ENCODE data around the gene ULBP1.
"Not testable (repeated sequence)": the region's sequence is repeated elsewhere in the genome, so short reads cannot be mapped to it uniquely, and the experiment has no call there.

ULBP1 gene

GRCh38 chr6:149925253-149925973 is 38.3 kb upstream of the ULBP1 start:
- H3K4me3 ChIP-seq (ENCODE audit: low read depth, low read length), result peak overlapping the region; percentile 57
- CTCF ChIA-PET, result interaction anchor here (1.0 to 2.6 kb wide), 13 partner anchors 10 to 900 kb away, joined by 3 to 62 read pairs (median 7); partner anchors contain the start of gene LATS1
- TF ChIP-seq, protein P1, sequence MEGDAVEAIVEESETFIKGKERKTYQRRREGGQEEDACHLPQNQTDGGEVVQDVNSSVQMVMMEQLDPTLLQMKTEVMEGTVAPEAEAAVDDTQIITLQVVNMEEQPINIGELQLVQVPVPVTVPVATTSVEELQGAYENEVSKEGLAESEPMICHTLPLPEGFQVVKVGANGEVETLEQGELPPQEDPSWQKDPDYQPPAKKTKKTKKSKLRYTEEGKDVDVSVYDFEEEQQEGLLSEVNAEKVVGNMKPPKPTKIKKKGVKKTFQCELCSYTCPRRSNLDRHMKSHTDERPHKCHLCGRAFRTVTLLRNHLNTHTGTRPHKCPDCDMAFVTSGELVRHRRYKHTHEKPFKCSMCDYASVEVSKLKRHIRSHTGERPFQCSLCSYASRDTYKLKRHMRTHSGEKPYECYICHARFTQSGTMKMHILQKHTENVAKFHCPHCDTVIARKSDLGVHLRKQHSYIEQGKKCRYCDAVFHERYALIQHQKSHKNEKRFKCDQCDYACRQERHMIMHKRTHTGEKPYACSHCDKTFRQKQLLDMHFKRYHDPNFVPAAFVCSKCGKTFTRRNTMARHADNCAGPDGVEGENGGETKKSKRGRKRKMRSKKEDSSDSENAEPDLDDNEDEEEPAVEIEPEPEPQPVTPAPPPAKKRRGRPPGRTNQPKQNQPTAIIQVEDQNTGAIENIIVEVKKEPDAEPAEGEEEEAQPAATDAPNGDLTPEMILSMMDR (IDR thresholded peaks at IDR 0.05; ENCODE audit: insufficient read depth, low read length, missing control alignments), result no peak
- DNase-seq (ENCODE audit: low read depth, low spot score), result no peak
- POLR2A ChIA-PET, result no interaction called here

- no peak for DNase-seq (ENCODE audit: low read depth, low spot score)
- TF ChIP-seq, protein P1 (IDR thresholded peaks at IDR 0.05; ENCODE audit: insufficient read depth, low read length, missing control alignments), result peak; percentile 93
- ChIA-PET CTCF (interaction anchor here (0.6 to 2.6 kb wide), 15 partner anchors 15 to 899 kb away, joined by 3 to 62 read pairs (median 5); partner anchors contain the start of gene LATS1), POLR2A (no interaction called here)
- peak overlapping the region; percentile 57 for H3K4me3 ChIP-seq (ENCODE audit: low read depth, low read length)
These were observed 37.6 kb upstream of the ULBP1 start for GRCh38 chr6:149925974-149926777.

DNA sequence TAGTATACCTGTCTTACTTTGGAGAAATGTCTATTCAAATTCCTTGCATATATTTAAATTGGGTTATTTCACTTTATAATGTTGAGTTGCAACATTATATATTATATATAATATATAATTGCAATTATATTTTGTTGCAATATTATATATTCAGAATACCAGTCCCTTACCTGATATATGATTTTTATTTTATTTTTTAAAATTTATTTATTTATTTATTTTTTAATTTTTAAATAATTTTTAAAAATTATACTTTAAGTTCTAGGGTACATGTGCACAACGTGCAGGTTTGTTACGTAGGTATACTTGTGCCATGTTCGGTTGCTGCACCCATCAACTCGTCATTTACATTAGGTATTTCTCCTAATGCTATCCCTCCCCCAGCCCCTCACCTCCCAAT is 36.7 kb upstream of the ULBP1 start:
- DNase-seq (ENCODE audit: low read depth, low spot score); POLR2A ChIA-PET; H3K4me3 ChIP-seq (ENCODE audit: low read depth, low read length): not testable (repeated sequence)
- CTCF ChIA-PET, result interaction anchor here (0.6 to 1.3 kb wide), 7 partner anchors 14 to 259 kb away, joined by 3 to 13 read pairs (median 4); no protein-coding TSS in a partner anchor

GRCh38 chr6:149929422-149929821 is 34.3 kb upstream of the ULBP1 start:
- TF ChIP-seq, protein P1 (IDR thresholded peaks at IDR 0.05; ENCODE audit: insufficient read depth, low read length, missing control alignments), result peak; percentile 47
- ChIA-PET CTCF (interaction anchor here (1.0 to 1.8 kb wide), 4 partner anchors 88 to 107 kb away, joined by 3 to 10 read pairs (median 4); no protein-coding TSS in a partner anchor), POLR2A (no interaction called here)
- DNase-seq (ENCODE audit: low read depth, low spot score), result no peak
- H3K4me3 ChIP-seq (ENCODE audit: low read depth, low read length), result no peak overlapping the region

DNA sequence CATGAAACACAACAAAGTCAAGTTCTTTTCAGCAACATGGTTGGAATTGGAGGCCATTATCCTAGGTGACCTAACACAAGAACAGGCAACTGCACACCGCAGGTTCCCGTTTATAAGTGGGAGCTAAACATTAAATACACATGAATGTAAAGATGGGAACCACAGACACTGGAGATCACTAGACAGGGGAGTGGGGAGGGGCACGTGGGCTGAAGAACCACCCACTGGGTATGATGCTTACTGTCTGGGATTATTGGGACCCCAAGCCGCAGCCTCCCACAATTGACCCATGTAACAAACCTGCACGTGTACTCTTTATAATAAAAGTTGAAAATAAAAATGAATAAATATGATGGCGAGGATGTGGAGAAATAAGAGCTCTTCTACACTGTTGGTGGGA is 32.2 kb upstream of the ULBP1 start:
- POLR2A ChIA-PET, result no interaction called here

GRCh38 chr6:149933036-149933435 is 30.7 kb upstream of the ULBP1 start:
- TF ChIP-seq, protein P1 (IDR thresholded peaks at IDR 0.05; ENCODE audit: insufficient read depth, low read length, missing control alignments), result no peak
- POLR2A ChIA-PET, result no interaction called here

More for the DNA sequence above, 32.2 kb upstream of the ULBP1 start:
- no peak for DNase-seq (ENCODE audit: low read depth, low spot score)
- TF ChIP-seq, protein P1 (IDR thresholded peaks at IDR 0.05; ENCODE audit: insufficient read depth, low read length, missing control alignments), result no peak
- no peak overlapping the region for H3K4me3 ChIP-seq (ENCODE audit: low read depth, low read length)
- CTCF ChIA-PET, result interaction anchor here (3.0 kb wide), 1 partner anchor 86 kb away, joined by 14 read pairs; no protein-coding TSS in a partner anchor

More at GRCh38 chr6:149933036-149933435, 30.7 kb upstream of the ULBP1 start:
- CTCF ChIA-PET, result interaction anchor here (0.6 to 3.0 kb wide), 2 partner anchors 77 to 84 kb away, joined by 3 to 14 read pairs; no protein-coding TSS in a partner anchor
- DNase-seq (ENCODE audit: low read depth, low spot score), result no peak
- no peak overlapping the region for H3K4me3 ChIP-seq (ENCODE audit: low read depth, low read length)

Data from AG04449 (cell line).